Measurements from ENCODE around the gene ASTN2. TPM values are rescaled to one million over a fixed set of nuclear protein-coding genes. Genes with fewer than 3 reads are reported as not detected.

ASTN2 gene
- total and polyA plus RNA-seq, 10 donors: 0.87 to 6.1 (median 3.7) TPM

DNA sequence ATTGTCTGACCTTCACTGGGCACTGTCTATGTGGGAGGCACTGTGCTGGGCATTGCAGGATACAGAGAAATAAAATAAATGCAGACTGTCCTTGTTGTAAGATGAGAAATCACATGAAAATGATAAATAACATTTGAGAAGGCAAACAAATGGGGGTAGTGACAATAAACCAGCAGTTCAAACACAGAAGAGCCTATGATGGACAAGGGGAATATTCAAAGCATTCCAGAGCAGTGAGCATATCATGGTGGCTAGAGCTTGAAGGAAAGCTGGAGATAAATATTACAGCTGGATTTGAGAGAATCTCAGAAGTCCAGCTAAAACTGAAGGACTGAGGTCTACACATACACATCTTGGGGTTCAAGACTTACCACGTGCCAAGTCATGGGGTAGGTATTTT lies 209.9 kb downstream of the ASTN2 start:
- TF ChIP-seq, protein P1, sequence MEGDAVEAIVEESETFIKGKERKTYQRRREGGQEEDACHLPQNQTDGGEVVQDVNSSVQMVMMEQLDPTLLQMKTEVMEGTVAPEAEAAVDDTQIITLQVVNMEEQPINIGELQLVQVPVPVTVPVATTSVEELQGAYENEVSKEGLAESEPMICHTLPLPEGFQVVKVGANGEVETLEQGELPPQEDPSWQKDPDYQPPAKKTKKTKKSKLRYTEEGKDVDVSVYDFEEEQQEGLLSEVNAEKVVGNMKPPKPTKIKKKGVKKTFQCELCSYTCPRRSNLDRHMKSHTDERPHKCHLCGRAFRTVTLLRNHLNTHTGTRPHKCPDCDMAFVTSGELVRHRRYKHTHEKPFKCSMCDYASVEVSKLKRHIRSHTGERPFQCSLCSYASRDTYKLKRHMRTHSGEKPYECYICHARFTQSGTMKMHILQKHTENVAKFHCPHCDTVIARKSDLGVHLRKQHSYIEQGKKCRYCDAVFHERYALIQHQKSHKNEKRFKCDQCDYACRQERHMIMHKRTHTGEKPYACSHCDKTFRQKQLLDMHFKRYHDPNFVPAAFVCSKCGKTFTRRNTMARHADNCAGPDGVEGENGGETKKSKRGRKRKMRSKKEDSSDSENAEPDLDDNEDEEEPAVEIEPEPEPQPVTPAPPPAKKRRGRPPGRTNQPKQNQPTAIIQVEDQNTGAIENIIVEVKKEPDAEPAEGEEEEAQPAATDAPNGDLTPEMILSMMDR (IDR thresholded peaks at IDR 0.05 in 8 of 11, conservative IDR thresholded peaks at IDR 0.05 in 3 of 11): no peak
- TF ChIP-seq POLR2AphosphoS5 (IDR thresholded peaks at IDR 0.05) (no peak), POLR2A (IDR thresholded peaks at IDR 0.05) (no peak)
- Histone ChIP-seq H3K9me3 (peaks cover 0 to 41% (median 26%) of the 10 kb centered on the region in 8 donors), H3K27ac (no peak overlapping the region), H3K36me3 (no peaks in the 10 kb centered on the region), H3K27me3 (replicated peaks in 1 of 7) (no peaks in the 10 kb centered on the region), H3K4me1 (no peaks in the 10 kb centered on the region), H3K4me3 (no peak overlapping the region)
- intact Hi-C loops (cut with DNase I; ENCODE audit: low total_unique reads): no loop called here
- no peak for DNase-seq
- WGBS, 5 donors: 54 to 71% (median 57%) methylated on average over 1 of the region's 1 CpG

DNA sequence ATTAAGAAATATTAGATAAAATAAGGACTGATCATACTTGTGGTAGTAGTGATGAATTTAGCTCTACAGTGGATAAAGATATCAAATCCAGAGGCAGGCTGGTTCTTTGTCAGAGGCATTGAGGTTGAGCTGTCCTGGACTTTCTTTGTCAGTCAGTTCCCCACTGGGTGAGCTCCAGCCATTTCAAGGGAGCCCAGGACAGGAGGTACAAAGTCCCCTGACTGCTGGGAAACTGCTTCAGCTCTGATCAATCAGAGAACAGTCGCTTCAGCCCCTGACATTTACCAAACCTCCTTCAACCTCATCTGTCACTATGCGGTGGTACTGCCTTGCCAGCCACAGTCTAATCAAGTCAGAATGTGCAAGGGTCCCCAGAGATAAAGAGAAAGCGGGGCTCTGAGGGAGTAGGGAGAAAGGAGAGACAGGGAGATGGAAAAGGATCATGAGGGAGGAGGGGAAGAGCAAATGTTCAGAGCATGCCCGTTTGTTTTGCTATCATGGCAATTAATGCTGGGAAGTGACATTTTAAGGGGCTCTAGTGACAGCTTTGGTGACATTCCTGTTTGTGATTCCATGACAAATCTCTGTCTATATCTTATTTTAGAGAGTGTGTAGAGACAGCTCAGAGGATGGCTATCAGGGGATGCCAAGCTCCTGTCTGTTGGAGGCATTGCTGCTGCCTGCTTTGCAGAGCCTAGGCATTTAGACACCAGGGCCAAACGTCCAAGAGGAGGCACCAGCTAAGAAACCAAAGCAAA lies 223.2 kb downstream of the ASTN2 start:
- WGBS, 5 donors: 30 to 41% (median 38%) methylated on average over 5 of the region's 5 CpGs
- TF ChIP-seq POLR2AphosphoS5 (IDR thresholded peaks at IDR 0.05): no peak
- TF ChIP-seq, protein P1 (IDR thresholded peaks at IDR 0.05 in 8 of 11, conservative IDR thresholded peaks at IDR 0.05 in 3 of 11): no peak
- no peak for TF ChIP-seq POLR2A (IDR thresholded peaks at IDR 0.05)
- Histone ChIP-seq H3K27me3 (replicated peaks in 1 of 7) (no peaks in the 10 kb centered on the region), H3K9me3 (peaks cover 0 to 12% (median 5%) of the 10 kb centered on the region in 8 donors), H3K4me1 (no peaks in the 10 kb centered on the region), H3K4me3 (no peak overlapping the region), H3K27ac (no peak overlapping the region), H3K36me3 (no peaks in the 10 kb centered on the region)
- intact Hi-C loops (cut with DNase I; ENCODE audit: low total_unique reads): no loop called here
- DNase-seq: no peak

DNA sequence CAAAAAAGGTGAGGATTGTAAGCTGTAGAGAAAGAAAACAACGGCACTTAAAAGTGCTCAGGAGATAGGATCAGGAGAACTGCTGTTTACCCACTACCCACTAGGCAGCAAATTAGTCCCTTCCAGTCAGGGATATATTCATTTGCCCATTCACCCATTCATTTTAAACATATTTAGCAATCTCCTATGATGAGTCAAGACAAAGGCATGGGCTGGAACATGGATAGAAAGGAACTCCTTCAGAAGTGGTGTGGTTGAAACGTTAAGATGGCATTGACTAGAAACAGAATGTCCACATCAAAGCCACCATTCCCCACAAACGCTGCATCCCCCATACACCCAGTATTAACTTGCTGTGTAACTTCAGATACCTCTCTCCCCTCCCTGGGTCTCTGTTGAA lies 225.7 kb downstream of the ASTN2 start:
- TF ChIP-seq, protein P1 (IDR thresholded peaks at IDR 0.05 in 8 of 11, conservative IDR thresholded peaks at IDR 0.05 in 3 of 11): no peak
- no peak for TF ChIP-seq POLR2A (IDR thresholded peaks at IDR 0.05)
- TF ChIP-seq POLR2AphosphoS5 (IDR thresholded peaks at IDR 0.05): no peak
- 69 to 88% (median 77%) methylated on average over 3 of the region's 3 CpGs for WGBS, 5 donors
- intact Hi-C loops (cut with DNase I; ENCODE audit: low total_unique reads): no loop called here
- H3K27ac ChIP-seq: no peak overlapping the region
- H3K4me3 ChIP-seq: no peak overlapping the region
- H3K9me3 ChIP-seq: no peaks in the 10 kb centered on the region
- peaks cover 0 to under 1% (median 0%) of the 10 kb centered on the region in 7 donors for H3K27me3 ChIP-seq (replicated peaks in 1 of 7)
- no peaks in the 10 kb centered on the region for H3K36me3 ChIP-seq
- H3K4me1 ChIP-seq: no peaks in the 10 kb centered on the region
- DNase-seq: no peak

DNA sequence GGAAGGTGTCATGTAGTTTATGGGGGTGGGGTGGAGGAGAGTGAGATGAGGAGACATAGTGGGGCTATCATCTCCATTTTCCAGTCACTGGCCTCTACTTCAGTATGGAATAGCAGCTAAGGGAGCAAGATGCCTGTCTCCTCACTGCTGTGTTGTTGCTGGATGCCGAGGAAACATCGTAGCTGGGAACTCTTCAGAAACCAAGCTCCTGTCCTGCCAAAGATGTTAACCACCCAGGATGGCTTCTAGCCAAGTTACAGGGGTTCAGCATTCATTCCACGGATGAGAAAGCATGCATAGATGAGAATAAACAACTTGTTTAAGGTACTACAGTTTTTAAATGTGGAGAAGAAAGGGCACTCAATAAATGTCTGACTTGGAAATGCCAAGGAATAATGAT lies 226.5 kb downstream of the ASTN2 start:
- Histone ChIP-seq H3K36me3 (no peaks in the 10 kb centered on the region), H3K9me3 (no peaks in the 10 kb centered on the region), H3K27me3 (replicated peaks in 1 of 7) (peaks cover 0 to 3% (median 0%) of the 10 kb centered on the region in 7 donors), H3K4me3 (no peak overlapping the region), H3K4me1 (no peaks in the 10 kb centered on the region), H3K27ac (no peak overlapping the region)
- WGBS, 5 donors: 65 to 82% (median 75%) methylated on average over 3 of the region's 3 CpGs
- no peak for DNase-seq
- intact Hi-C loops (cut with DNase I; ENCODE audit: low total_unique reads): no loop called here
- no peak for TF ChIP-seq POLR2A (IDR thresholded peaks at IDR 0.05)
- TF ChIP-seq, protein P1 (IDR thresholded peaks at IDR 0.05 in 8 of 11, conservative IDR thresholded peaks at IDR 0.05 in 3 of 11): no peak
- TF ChIP-seq POLR2AphosphoS5 (IDR thresholded peaks at IDR 0.05): no peak

Measured in spleen (tissue), 11 donors.